T-cell (primary cell): ENCODE data around the gene DLX1. TPM values are rescaled to one million over a fixed set of nuclear protein-coding genes. Genes with fewer than 3 reads are reported as not detected.

Source experiments
- ATAC-seq, 4 experiments: fragments of 200-7000 bp in 3 of 4; fragments of 150-1000 bp in 1 of 4; cut with Tn5 transposase; replicated peaks in 1 of 4; 1 replicate in 3 of 4; 2 replicates in 1 of 4; pipeline ENCODE4 v1.10.0; 2021; ENCODE audit warnings: moderate library complexity in 3 of 4, mild to moderate bottlenecking in 2 of 4, moderate number of reproducible peaks in 1 of 4
- CTCF ChIA-PET, 2 donors: fragments of 300-600 bp; sonication (Branson Sonifier 250); formaldehyde crosslinking; loops; one replicate each; lab custom pipeline; 2022; ENCODE audit warnings: antibody characterized with exemption in 2 of 2; lab: Charles Lee
- POLR2A ChIA-PET, 2 donors: fragments of 300-600 bp; sonication (Branson Sonifier 250); formaldehyde crosslinking; loops; one replicate each; lab custom pipeline; 2022; ENCODE audit warnings: antibody characterized with exemption in 2 of 2; lab: Charles Lee
- DNase-seq, 35 experiments: peaks; one replicate each; pipeline versions ENCODE4 v3.0.0 to v3.0.0-alpha.2; 2013 to 2023
- H3K27ac ChIP-seq: one replicate; pipeline ENCODE4 v1.5.1; 2013; ENCODE audit warnings: low read length
- H3K27me3 ChIP-seq, 2 experiments: replicated peaks in 1 of 2; 1 replicate in 1 of 2; 2 replicates in 1 of 2; pipeline versions ENCODE4 v1.6.1 to v1.7.0; 2013; ENCODE audit warnings: low read length in 1 of 2, mixed read lengths in 1 of 2; ENCODE audit not compliant: control insufficient read depth in 2 of 2, insufficient read depth in 2 of 2; ENCODE audit errors: extremely low read depth in 1 of 2
- H3K36me3 ChIP-seq, 2 donors: 1 replicate in 1 of 2; 2 replicates in 1 of 2; pipeline versions ENCODE4 v1.6.1 to v1.7.0; 2013; ENCODE audit warnings: low read length in 1 of 2; ENCODE audit not compliant: control insufficient read depth in 2 of 2, insufficient read depth in 1 of 2; ENCODE audit errors: extremely low read depth in 1 of 2
- H3K4me1 ChIP-seq, 2 experiments: 1 replicate in 1 of 2; 2 replicates in 1 of 2; pipeline versions ENCODE4 v1.6.1 to v1.7.0; 2013; ENCODE audit warnings: low read length in 2 of 2, mixed read lengths in 1 of 2; ENCODE audit not compliant: insufficient read depth in 2 of 2, control insufficient read depth in 1 of 2; ENCODE audit errors: extremely low read depth in 1 of 2
- H3K4me3 ChIP-seq, 2 donors: 1 replicate in 1 of 2; 2 replicates in 1 of 2; pipeline versions ENCODE4 v1.5.1 to v1.7.0; 2013; ENCODE audit warnings: mild to moderate bottlenecking in 2 of 2, low read length in 1 of 2, moderate library complexity in 1 of 2; ENCODE audit not compliant: control insufficient read depth in 1 of 2; ENCODE audit errors: extremely low read depth in 1 of 2
- H3K9me3 ChIP-seq: 2 replicates; pipeline ENCODE4 v1.7.0; 2013
- H3K27ac Mint-ChIP-seq, 2 donors: one replicate each; pipeline ENCODE4 v1.8.0; 2020 to 2021; ENCODE audit warnings: mild to moderate bottlenecking in 2 of 2, mixed read lengths in 2 of 2
- H3K27me3 Mint-ChIP-seq, 2 donors: one replicate each; pipeline ENCODE4 v1.8.0; 2021 to 2022; ENCODE audit warnings: mixed read lengths in 2 of 2
- H3K36me3 Mint-ChIP-seq: one replicate; pipeline ENCODE4 v1.8.0; 2021; ENCODE audit warnings: mixed read lengths
- H3K4me1 Mint-ChIP-seq, 3 donors: one replicate each; pipeline ENCODE4 v1.8.0; 2020 to 2022; ENCODE audit warnings: mixed read lengths in 3 of 3, mild to moderate bottlenecking in 1 of 3
- H3K4me3 Mint-ChIP-seq, 3 donors: one replicate each; pipeline ENCODE4 v1.8.0; 2020 to 2022; ENCODE audit warnings: mild to moderate bottlenecking in 3 of 3, mixed read lengths in 3 of 3, moderate library complexity in 3 of 3
- H3K9me3 Mint-ChIP-seq, 3 donors: one replicate each; pipeline ENCODE4 v1.8.0; 2020 to 2022; ENCODE audit warnings: mixed read lengths in 3 of 3
- WGBS: methylation state at CpG from one replicate; pipeline ENCODE4 v1.1.5; 2013; ENCODE audit warnings: missing lambda C conversion rate; ENCODE audit not compliant: insufficient coverage; 5-methylcytosine and 5-hydroxymethylcytosine counted together
- total RNA-seq, 35 experiments: library from RNA in 6 of 35; stranded (reverse) in 6 of 35; fragments of 120-200 nt in 1 of 35; gene quantifications; one replicate each; pipeline versions ENCODE4 v1.2.1 to v1.2.4 and lab custom pipeline; 2013 to 2026

The DLX1 gene
- total RNA-seq (not detected), total RNA-seq (lab: John Stamatoyannopoulos, UW) (0 to 0.10 (median 0) reads per million in 29 experiments)
- total RNA-seq (2013) = not detected

- 10% methylated on average over 20 of the region's 34 CpGs for WGBS
- ChIA-PET CTCF (interaction anchor here (0.9 to 2.6 kb wide), 4 partner anchors 13 to 21 kb away, joined by 3 to 9 read pairs (median 6); partner anchors contain the start of gene DLX2 (in 1 of the 2)), POLR2A (interaction anchor here in 1 of 2 donors (0.5 kb wide), 1 partner anchor 1798 kb away, joined by 3 read pairs; no protein-coding TSS in a partner anchor)
- Histone ChIP-seq H3K9me3 (no peaks in the 10 kb centered on the region), H3K4me1 (peaks cover 12 to 78% of the 10 kb centered on the region in 2 experiments), H3K27ac (no peak within 1 kb of the TSS), H3K36me3 (no peaks in the 10 kb centered on the region), H3K27me3 (peaks cover 28 to 99% of the 10 kb centered on the region in 2 experiments), H3K4me3 (peak within 1 kb of the TSS; percentile 35 to 74)
- Mint-ChIP-seq H3K9me3 (no peaks in the 10 kb centered on the region), H3K27ac (peak within 1 kb of the TSS; percentile 22 to 85), H3K4me1 (peaks cover 53 to 61% (median 58%) of the 10 kb centered on the region in 3 donors), H3K36me3 (no peaks in the 10 kb centered on the region), H3K27me3 (peaks cover 79 to 95% of the 10 kb centered on the region in 2 donors), H3K4me3 (peak within 1 kb of the TSS; percentile 56 to 74 (median 70))
- peak in 1 of 35 experiments; percentile 14 for DNase-seq
- ATAC-seq = peak in 3 of 4 experiments; percentile 39 to 51 (median 41)
Measured at GRCh38 chr2:172085460-172086159, at the start of gene DLX1. Gene DLX1, plus strand, starts transcription at chr2:172085507. Its CDS starts 171 bp downstream, at chr2:172085678.

- H3K27me3 ChIP-seq = no peaks in the 10 kb centered on the region
- no CpG with 5 or more reads among the region's 3 CpGs for WGBS
- no peak overlapping the region for H3K27ac ChIP-seq
- no peaks in the 10 kb centered on the region for H3K4me1 ChIP-seq
- POLR2A ChIA-PET = no interaction called here
- no peak overlapping the region for H3K4me3 Mint-ChIP-seq
- H3K9me3 ChIP-seq = no peaks in the 10 kb centered on the region
- no peaks in the 10 kb centered on the region for H3K36me3 Mint-ChIP-seq
- H3K4me3 ChIP-seq = no peak overlapping the region
- no peaks in the 10 kb centered on the region for H3K9me3 Mint-ChIP-seq
- no peaks in the 10 kb centered on the region for H3K4me1 Mint-ChIP-seq
- no peak overlapping the region for H3K27ac Mint-ChIP-seq
- DNase-seq (no peak), ATAC-seq (no peak)
- H3K36me3 ChIP-seq = no peaks in the 10 kb centered on the region
- CTCF ChIA-PET = interaction anchor here in 1 of 2 donors (1.0 kb wide), 1 partner anchor 8 kb away, joined by 9 read pairs; no protein-coding TSS in a partner anchor
- no peaks in the 10 kb centered on the region for H3K27me3 Mint-ChIP-seq
Measured at GRCh38 chr2:172038121-172038520, 47.2 kb upstream of the DLX1 start.

GRCh38 chr2:172038604-172039003, 46.7 kb upstream of the DLX1 start:
- H3K4me3 Mint-ChIP-seq = no peak overlapping the region
- WGBS = no CpG with 5 or more reads among the region's 2 CpGs
- no peaks in the 10 kb centered on the region for H3K9me3 Mint-ChIP-seq
- Histone ChIP-seq H3K27ac (no peak overlapping the region), H3K27me3 (no peaks in the 10 kb centered on the region), H3K4me3 (no peak overlapping the region), H3K9me3 (no peaks in the 10 kb centered on the region), H3K4me1 (no peaks in the 10 kb centered on the region), H3K36me3 (no peaks in the 10 kb centered on the region)
- no peak for ATAC-seq
- ChIA-PET POLR2A (no interaction called here), CTCF (no interaction called here)
- no peaks in the 10 kb centered on the region for H3K4me1 Mint-ChIP-seq
- H3K27me3 Mint-ChIP-seq = no peaks in the 10 kb centered on the region
- H3K36me3 Mint-ChIP-seq = no peaks in the 10 kb centered on the region
- no peak overlapping the region for H3K27ac Mint-ChIP-seq
- DNase-seq = no peak

GRCh38 chr2:172039011-172039704, 46.1 kb upstream of the DLX1 start:
- no CpG with 5 or more reads among the region's 3 CpGs for WGBS
- CTCF ChIA-PET = no interaction called here

GRCh38 chr2:172040311-172040710, 45.0 kb upstream of the DLX1 start:
- no peaks in the 10 kb centered on the region for H3K4me1 ChIP-seq
- ATAC-seq = no peak
- Mint-ChIP-seq H3K27ac (no peak overlapping the region), H3K36me3 (no peaks in the 10 kb centered on the region), H3K4me1 (no peaks in the 10 kb centered on the region), H3K9me3 (no peaks in the 10 kb centered on the region), H3K4me3 (no peak overlapping the region), H3K27me3 (no peaks in the 10 kb centered on the region)
- no peak for DNase-seq
- no peaks in the 10 kb centered on the region for H3K9me3 ChIP-seq
- WGBS = no CpG with 5 or more reads among the region's 6 CpGs
- POLR2A ChIA-PET = no interaction called here
- no peak overlapping the region for H3K27ac ChIP-seq
- CTCF ChIA-PET = no interaction called here
- H3K36me3 ChIP-seq = no peaks in the 10 kb centered on the region
- no peak overlapping the region for H3K4me3 ChIP-seq
- H3K27me3 ChIP-seq = no peaks in the 10 kb centered on the region

More at GRCh38 chr2:172039011-172039704, 46.1 kb upstream of the DLX1 start:
- H3K27ac ChIP-seq = no peak overlapping the region
- no peak overlapping the region for H3K27ac Mint-ChIP-seq
- no peaks in the 10 kb centered on the region for H3K27me3 Mint-ChIP-seq
- H3K4me1 ChIP-seq = no peaks in the 10 kb centered on the region
- H3K9me3 ChIP-seq = no peaks in the 10 kb centered on the region
- DNase-seq (no peak), ATAC-seq (no peak)
- H3K4me3 ChIP-seq = no peak overlapping the region
- H3K9me3 Mint-ChIP-seq = no peaks in the 10 kb centered on the region
- H3K36me3 Mint-ChIP-seq = no peaks in the 10 kb centered on the region
- H3K4me1 Mint-ChIP-seq = no peaks in the 10 kb centered on the region
- no peaks in the 10 kb centered on the region for H3K27me3 ChIP-seq
- no peaks in the 10 kb centered on the region for H3K36me3 ChIP-seq
- no peak overlapping the region for H3K4me3 Mint-ChIP-seq
- POLR2A ChIA-PET = no interaction called here

- H3K36me3 ChIP-seq = no peaks in the 10 kb centered on the region
- WGBS = no CpG with 5 or more reads among the region's 1 CpG
- H3K4me3 ChIP-seq = no peak overlapping the region
- H3K4me3 Mint-ChIP-seq = no peak overlapping the region
- H3K4me1 ChIP-seq = no peaks in the 10 kb centered on the region
- no peak overlapping the region for H3K27ac Mint-ChIP-seq
- CTCF ChIA-PET = interaction anchor here in 1 of 2 donors (0.8 kb wide), 1 partner anchor 9 kb away, joined by 9 read pairs; no protein-coding TSS in a partner anchor
- POLR2A ChIA-PET = no interaction called here
- H3K27me3 ChIP-seq = no peaks in the 10 kb centered on the region
- H3K36me3 Mint-ChIP-seq = no peaks in the 10 kb centered on the region
- peaks cover 0 to 4% (median 3%) of the 10 kb centered on the region in 3 donors for H3K4me1 Mint-ChIP-seq
- no peaks in the 10 kb centered on the region for H3K9me3 Mint-ChIP-seq
- no peaks in the 10 kb centered on the region for H3K9me3 ChIP-seq
- ATAC-seq = no peak
- H3K27ac ChIP-seq = no peak overlapping the region
- H3K27me3 Mint-ChIP-seq = no peaks in the 10 kb centered on the region
- DNase-seq = no peak
Measured at GRCh38 chr2:172046080-172046678, 39.1 kb upstream of the DLX1 start.
